IMR-90 (cell line): ENCODE data around the gene NEO1. TPM values are rescaled to one million over a fixed set of nuclear protein-coding genes. Genes with fewer than 3 reads are reported as not detected.

Source experiments
- ATAC-seq: fragments of 200-7000 bp; cut with Tn5 transposase; 2 replicates; pipeline ENCODE4 v1.9.1; 2020; ENCODE audit warnings: low read depth, mild to moderate bottlenecking, moderate library complexity
- BruUV-seq: library from RNA; stranded (reverse); fragments of 400-500 nt; replicated peaks from 2 replicates; lab custom pipeline; 2021; lab: Mats Ljungman, UMichigan
- CTCF ChIA-PET: fragments of 300-600 bp; formaldehyde crosslinking; extraction: SDS; loops from one replicate; lab custom pipeline; 2021; ENCODE audit warnings: antibody characterized with exemption; lab: Yijun Ruan, JAX
- POLR2A ChIA-PET: fragments of 300-600 bp; sonication (Branson Sonifier 250); formaldehyde crosslinking; loops from one replicate; lab custom pipeline; 2022; ENCODE audit warnings: antibody characterized with exemption; ENCODE audit not compliant: unreplicated experiment; lab: Charles Lee
- DNase-seq: peaks from one replicate; pipeline ENCODE4 v3.0.0; 2013
- H2AFZ ChIP-seq: replicated peaks from 2 replicates; pipeline ENCODE3; 2013; ENCODE audit warnings: low read length, mild to moderate bottlenecking; ENCODE audit not compliant: poor library complexity
- H2AK5ac ChIP-seq: 2 replicates; pipeline ENCODE4 v1.6.1; 2013; ENCODE audit warnings: low read depth, low read length, inconsistent platforms
- H2AK9ac ChIP-seq: replicated peaks from 2 replicates; pipeline ENCODE3; 2013; ENCODE audit warnings: mild to moderate bottlenecking, low read depth, low read length, moderate library complexity; ENCODE audit not compliant: poor library complexity
- H2BK120ac ChIP-seq: 2 replicates; pipeline ENCODE4 v1.6.1; 2013; ENCODE audit warnings: low read depth, low read length, inconsistent platforms
- H2BK15ac ChIP-seq: 3 replicates; pipeline ENCODE4 v1.6.1; 2013; ENCODE audit warnings: low read depth, low read length, inconsistent platforms
- H2BK20ac ChIP-seq: 2 replicates; pipeline ENCODE4 v1.6.1; 2013; ENCODE audit warnings: low read depth, mild to moderate bottlenecking, inconsistent platforms, low read length, moderate library complexity
- H2BK5ac ChIP-seq: 2 replicates; pipeline ENCODE4 v1.6.1; 2013; ENCODE audit warnings: mild to moderate bottlenecking, low read depth, low read length, inconsistent platforms; ENCODE audit not compliant: poor library complexity, severe bottlenecking
- H3K14ac ChIP-seq: replicated peaks from 2 replicates; pipeline ENCODE4 v1.6.1; 2013; ENCODE audit warnings: low read depth, low read length, inconsistent platforms
- H3K18ac ChIP-seq: 2 replicates; pipeline ENCODE4 v1.6.1; 2013; ENCODE audit warnings: low read depth, low read length, control low read depth
- H3K23ac ChIP-seq: 2 replicates; pipeline ENCODE4 v1.6.1; 2013; ENCODE audit warnings: low read depth, low read length, inconsistent platforms
- H3K27ac ChIP-seq: 2 replicates; pipeline ENCODE4 v1.5.1; 2013; ENCODE audit warnings: mild to moderate bottlenecking, control low read depth, low read length; ENCODE audit not compliant: insufficient read depth
- H3K27me3 ChIP-seq: 2 replicates; pipeline ENCODE4 v1.6.1; 2013; ENCODE audit warnings: low read length; ENCODE audit not compliant: control insufficient read depth, insufficient read depth
- H3K36me3 ChIP-seq: 2 replicates; pipeline ENCODE4 v1.6.1; 2013; ENCODE audit warnings: low read length, mixed read lengths; ENCODE audit not compliant: control insufficient read depth, insufficient read depth
- H3K4ac ChIP-seq: 2 replicates; pipeline ENCODE4 v1.6.1; 2013; ENCODE audit warnings: low read depth, low read length, inconsistent platforms
- H3K4me1 ChIP-seq: 2 replicates; pipeline ENCODE4 v1.6.1; 2013; ENCODE audit warnings: low read length, mixed read lengths; ENCODE audit not compliant: control insufficient read depth, insufficient read depth
- H3K4me2 ChIP-seq: 2 replicates; pipeline ENCODE4 v1.6.1; 2013; ENCODE audit warnings: low read depth, mild to moderate bottlenecking, control low read depth, low read length, moderate library complexity
- H3K4me3 ChIP-seq: 2 replicates; pipeline ENCODE4 v1.5.1; 2013; ENCODE audit warnings: low read depth, mild to moderate bottlenecking, control low read depth, low read length, moderate library complexity; ENCODE audit not compliant: insufficient read depth
- H3K56ac ChIP-seq: 2 replicates; pipeline ENCODE4 v1.6.1; 2013; ENCODE audit warnings: low read length, inconsistent platforms; ENCODE audit not compliant: insufficient read depth; ENCODE audit errors: extremely low read depth
- H3K79me1 ChIP-seq, 2 experiments: 2 replicates each; pipeline ENCODE4 v1.6.1; 2013; ENCODE audit warnings: low read length in 2 of 2, inconsistent platforms in 1 of 2, low read depth in 1 of 2
- H3K9ac ChIP-seq: 2 replicates; pipeline ENCODE4 v1.6.1; 2013; ENCODE audit warnings: low read depth, low read length, control low read depth
- H3K9me1 ChIP-seq: 2 replicates; pipeline ENCODE4 v1.6.1; 2013; ENCODE audit warnings: low read length, inconsistent platforms; ENCODE audit not compliant: insufficient read depth
- H3K9me3 ChIP-seq: 2 replicates; pipeline ENCODE4 v1.6.1; 2013; ENCODE audit warnings: low read length; ENCODE audit not compliant: control insufficient read depth, insufficient read depth
- H4K20me1 ChIP-seq: 2 replicates; pipeline ENCODE4 v1.6.1; 2013; ENCODE audit warnings: low read length, inconsistent platforms; ENCODE audit not compliant: insufficient read depth
- H4K5ac ChIP-seq: 2 replicates; pipeline ENCODE4 v1.6.1; 2013; ENCODE audit warnings: mild to moderate bottlenecking, low read depth, low read length, control low read depth
- H4K8ac ChIP-seq, 2 experiments: 2 replicates each; pipeline ENCODE4 v1.6.1; 2013; ENCODE audit warnings: low read depth in 2 of 2, low read length in 2 of 2, control low read depth in 1 of 2, inconsistent platforms in 1 of 2
- H4K91ac ChIP-seq: 2 replicates; pipeline ENCODE4 v1.6.1; 2013; ENCODE audit warnings: low read depth, low read length, inconsistent platforms; ENCODE audit not compliant: insufficient read depth
- FOS ChIP-seq: fragments of 150-350 bp; IDR thresholded peaks from 2 replicates; pipeline ENCODE4 v1.6.1; 2016; ENCODE audit warnings: low read depth, low read length
- RAD21 ChIP-seq: IDR thresholded peaks from 2 replicates; pipeline ENCODE4 v1.6.1; 2012; ENCODE audit warnings: low read length, improper control_type of control experiment
- WGBS, 2 experiments: methylation state at CpG; one replicate each; pipeline versions ENCODE4 v1.1.5 to v1.1.7; 2013; ENCODE audit warnings: missing lambda C conversion rate in 2 of 2; ENCODE audit not compliant: insufficient read length in 1 of 2; ENCODE audit errors: extremely low coverage in 2 of 2; 5-methylcytosine and 5-hydroxymethylcytosine counted together
- dilution Hi-C: fragments of 300-500 bp; cut with HindIII; formaldehyde crosslinking; loops from one replicate; pipeline ENCODE4 v1.14.3; 2018; ENCODE audit warnings: low sequenced_read_pairs; ENCODE audit not compliant: unreplicated experiment
- in situ Hi-C: fragments of 300-500 bp; cut with MboI; formaldehyde crosslinking; loops from 3 replicates; pipeline ENCODE4 v1.14.3; 2019; ENCODE audit warnings: low sequenced_read_pairs, inconsistent platforms, mixed read lengths
- intact Hi-C: fragments of 100-400 bp; cut with micrococcal nuclease; formaldehyde crosslinking; loops from 2 replicates; pipeline ENCODE4 v1.10.0; 2022
- polyA plus RNA-seq, 3 experiments: library from polyadenylated mRNA; depleted of rRNA; stranded (reverse); fragments of >200 nt; gene quantifications; 2 replicates each; pipeline ENCODE4 v1.2.3, GENCODE V29; 2012; ENCODE audit warnings: low replicate concordance in 1 of 3
- total RNA-seq: library from RNA; depleted of rRNA; stranded (reverse); fragments of >200 nt; gene quantifications from 2 replicates; pipeline ENCODE4 v1.2.3, GENCODE V29; 2012

Gene NEO1
- total and polyA plus RNA-seq, 2 of the 4 experiments (the other 2 are of a cell fraction) = 16.3 to 18.5 TPM

GRCh38 chr15:73153024-73153423 lies 100.8 kb downstream of the NEO1 start:
- no peak overlapping the region for H3K56ac ChIP-seq
- no peaks in the 10 kb centered on the region for H3K36me3 ChIP-seq
- H3K79me1 ChIP-seq = no peaks in the 10 kb centered on the region; a peak in 1 of 4 replicates
- TF ChIP-seq FOS (no peak), RAD21 (no peak)
- no peak overlapping the region for H3K4me2 ChIP-seq
- in situ Hi-C loops (no loop called here), intact Hi-C loops (no loop called here), dilution Hi-C loops (no loop called here)
- H3K23ac ChIP-seq = no peak overlapping the region
- no peak overlapping the region for H3K27ac ChIP-seq
- no peak overlapping the region for H2AFZ ChIP-seq
- ATAC-seq = no peak
- H3K18ac ChIP-seq = no peak overlapping the region
- no peaks in the 10 kb centered on the region; the same call in 1 of the 2 replicates for H3K9me1 ChIP-seq
- no peak overlapping the region for H4K91ac ChIP-seq
- H3K14ac ChIP-seq = no peak overlapping the region
- CTCF ChIA-PET = no interaction called here
- no TSS peak for BruUV-seq
- POLR2A ChIA-PET = no interaction called here
- no peak overlapping the region for H2AK9ac ChIP-seq
- no peak overlapping the region for H2AK5ac ChIP-seq
- DNase-seq = no peak
- H3K4me1 ChIP-seq = no peaks in the 10 kb centered on the region
- H3K9ac ChIP-seq = no peak overlapping the region
- H4K8ac ChIP-seq = no peak overlapping the region
- H2BK5ac ChIP-seq = no peak overlapping the region
- H2BK120ac ChIP-seq = no peak overlapping the region
- no peak overlapping the region for H4K5ac ChIP-seq
- no peak overlapping the region for H3K4me3 ChIP-seq
- no peak overlapping the region for H2BK15ac ChIP-seq
- no CpG with 5 or more reads among the region's 1 CpG for WGBS, 2 experiments
- peaks cover 6% of the 10 kb centered on the region for H3K9me3 ChIP-seq
- no peaks in the 10 kb centered on the region for H3K27me3 ChIP-seq
- H3K4ac ChIP-seq = no peak overlapping the region
- H2BK20ac ChIP-seq = no peak overlapping the region
- H4K20me1 ChIP-seq = 0 out of 2 replicates have a peak, but pooled peaks cover 3% of the 10 kb centered on the region
